Measurements from ENCODE around the gene FAT1.
"Not testable (repeated sequence)": the region's sequence is repeated elsewhere in the genome, so short reads cannot be mapped to it uniquely, and the experiment has no call there.

The FAT1 gene

DNA sequence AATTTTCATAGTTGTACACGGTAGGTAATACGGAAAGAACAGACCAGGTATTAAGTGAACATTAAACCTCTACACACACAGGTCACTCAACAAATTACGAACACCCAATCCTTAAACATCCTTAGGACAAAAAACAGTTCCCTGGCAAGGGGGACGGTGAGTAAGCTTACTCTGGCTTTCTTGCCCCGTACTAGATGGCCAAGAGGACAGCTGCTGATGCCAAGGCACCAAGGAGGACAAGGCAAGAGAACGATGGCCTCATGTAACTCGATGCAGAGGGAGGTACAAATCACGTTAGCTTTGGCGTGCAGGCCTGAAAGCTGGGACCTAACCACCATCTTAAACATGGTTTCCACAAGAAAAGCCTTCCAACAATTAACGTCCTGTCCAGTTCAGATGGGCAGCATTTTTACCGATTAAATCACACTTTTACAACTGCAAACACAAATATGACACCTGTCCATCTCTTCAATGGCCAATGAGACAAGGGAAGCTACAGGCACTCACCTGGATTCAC lies 23.7 kb downstream of the FAT1 start:
- no peak for DNase-seq (ENCODE audit: low spot score)

DNA sequence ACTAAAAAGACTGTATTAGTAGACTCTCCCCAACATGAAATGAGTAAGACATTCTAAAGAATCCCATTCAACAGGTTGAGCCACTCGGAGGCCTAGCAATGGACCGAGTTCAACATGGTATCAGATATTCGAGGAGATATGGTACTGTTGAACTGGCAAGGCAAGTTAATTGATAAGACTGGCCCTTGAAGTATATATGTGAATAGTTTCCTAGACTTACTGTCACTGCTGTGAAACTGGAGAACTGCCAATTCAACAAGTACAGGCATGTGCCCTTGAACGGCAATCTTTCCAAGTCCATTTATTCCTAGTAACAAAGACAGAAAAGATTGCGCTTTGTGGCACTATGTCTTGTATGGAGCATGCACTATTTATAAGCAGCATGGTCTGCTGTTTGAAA lies 24.4 kb downstream of the FAT1 start:
- no peak for DNase-seq (ENCODE audit: low spot score)

DNA sequence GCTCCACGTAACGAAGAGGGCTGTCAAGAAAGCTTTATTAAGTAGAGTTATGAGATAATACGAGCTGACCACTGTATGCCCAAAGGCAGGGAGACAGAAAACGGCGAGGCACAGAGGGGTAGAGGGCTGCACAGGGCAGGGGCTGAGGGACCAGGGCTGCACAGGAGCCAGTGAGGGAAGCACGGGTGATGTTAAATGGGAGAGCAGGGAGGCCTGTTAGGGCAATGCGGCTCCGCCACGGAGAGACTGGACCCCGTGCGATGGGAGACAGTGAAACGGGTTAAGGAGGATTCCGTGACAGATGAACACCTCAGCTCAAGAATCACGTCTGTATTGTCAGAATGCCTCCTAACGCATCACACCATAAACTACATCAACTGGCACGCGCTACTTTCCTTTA lies 25.1 kb downstream of the FAT1 start:
- no peak for DNase-seq (ENCODE audit: low spot score)

DNA sequence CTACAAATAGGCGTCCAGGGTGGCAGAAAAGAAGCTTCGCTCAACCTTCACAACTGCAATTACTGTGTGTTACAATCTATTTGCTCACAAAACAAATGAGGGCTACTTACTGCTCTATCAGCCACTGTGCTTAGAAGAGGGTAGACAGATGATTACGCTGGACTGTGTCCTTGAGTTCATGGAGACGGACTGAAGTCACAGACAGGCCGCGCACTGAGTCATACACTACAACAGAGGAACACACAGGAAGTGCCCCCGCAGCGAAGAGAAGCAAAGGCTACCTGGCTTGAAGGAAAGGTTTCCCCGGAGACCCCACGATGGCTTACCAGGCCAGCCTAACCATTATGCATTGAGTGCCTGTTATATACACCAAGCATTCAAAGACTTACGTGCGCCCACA lies 25.6 kb downstream of the FAT1 start:
- no peak for DNase-seq (ENCODE audit: low spot score)

DNA sequence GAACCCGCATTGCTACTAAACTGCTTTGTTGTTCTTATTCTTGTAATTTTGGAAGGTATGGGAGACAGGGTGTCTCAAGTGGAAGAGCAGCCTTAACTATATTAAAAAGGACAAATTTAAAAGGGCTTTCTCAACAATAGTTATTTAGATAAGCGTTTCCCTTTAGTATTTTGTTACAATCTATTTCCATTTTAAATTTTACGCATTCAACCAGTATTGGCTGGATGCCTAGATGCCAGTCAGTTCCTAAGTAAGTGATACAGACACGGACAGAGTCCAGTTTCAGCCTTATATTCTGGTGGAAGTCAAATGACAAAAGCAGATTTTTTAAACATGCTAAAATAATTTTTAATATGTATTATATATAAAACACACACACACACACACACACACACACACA lies 28.3 kb downstream of the FAT1 start:
- no peak for DNase-seq (ENCODE audit: low spot score)

DNA sequence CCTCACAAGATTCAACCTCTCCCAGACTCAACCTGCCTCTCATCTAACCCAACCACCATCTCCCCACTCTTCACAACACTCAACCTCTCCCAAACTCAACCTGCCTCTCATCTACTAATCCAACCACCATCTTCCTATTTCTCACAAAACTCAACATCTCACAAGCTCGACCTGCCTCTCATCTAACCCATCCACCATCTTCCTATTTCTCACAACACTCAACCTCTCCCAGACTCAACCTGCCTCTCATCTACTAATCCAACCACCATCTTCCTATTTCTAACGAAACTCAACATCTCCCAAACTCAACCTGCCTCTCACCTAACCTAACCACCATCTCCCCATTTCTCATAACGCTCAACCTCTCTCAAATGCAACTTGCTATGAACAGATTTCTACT lies 29.8 kb downstream of the FAT1 start:
- DNase-seq (ENCODE audit: low spot score), result no peak

DNA sequence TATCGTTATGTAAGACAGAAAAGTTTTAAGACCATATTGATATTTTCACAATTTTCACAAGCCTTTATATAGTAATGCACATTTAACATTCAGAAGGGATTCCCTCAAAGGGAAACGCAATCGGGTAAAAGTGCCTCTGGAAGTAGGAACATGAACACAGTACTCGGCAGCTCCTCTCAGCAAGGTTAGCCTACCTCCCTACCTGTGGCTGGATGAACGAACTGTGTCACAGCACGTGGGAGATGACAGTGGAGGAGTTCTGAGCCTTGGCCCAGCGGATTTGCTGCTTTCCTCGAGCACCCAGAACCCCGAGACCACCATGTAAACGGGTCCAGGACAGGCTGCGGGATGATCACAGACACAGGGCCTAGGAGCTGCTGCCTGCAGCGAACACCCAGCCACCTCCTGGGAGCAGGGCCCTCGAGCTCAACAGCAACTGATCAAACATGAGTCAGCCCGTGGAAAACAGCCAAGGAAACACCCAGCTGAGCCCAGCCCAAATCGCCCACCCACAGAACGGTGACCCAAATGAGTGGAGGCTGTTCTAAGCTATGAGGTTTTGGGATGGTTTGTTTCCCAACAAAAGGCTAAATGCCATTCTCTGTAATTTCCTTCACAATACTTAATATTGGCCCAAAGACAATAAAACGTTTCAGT lies 30.4 kb downstream of the FAT1 start:
- no peak for DNase-seq (ENCODE audit: low spot score)

DNA sequence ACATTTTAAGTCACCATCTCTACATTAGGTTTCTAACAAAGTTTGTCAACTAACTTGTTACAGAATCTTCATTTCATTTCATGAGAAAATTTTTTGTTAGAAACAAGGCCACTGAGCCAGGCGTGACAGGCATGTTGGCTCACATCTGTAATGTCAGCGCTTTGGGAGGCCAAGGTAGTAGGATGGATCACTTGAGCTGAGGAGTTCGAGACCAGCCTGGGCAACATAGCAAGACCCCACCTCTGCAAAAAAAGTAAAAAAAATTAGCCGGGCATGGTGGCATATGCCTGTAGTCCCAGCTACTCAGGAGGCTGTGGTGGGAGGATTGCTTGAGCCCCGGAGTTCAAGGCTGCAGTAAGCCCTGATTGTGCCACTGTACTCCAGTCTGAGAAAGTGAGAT lies 32.3 kb downstream of the FAT1 start:
- no peak for DNase-seq (ENCODE audit: low spot score)

DNA sequence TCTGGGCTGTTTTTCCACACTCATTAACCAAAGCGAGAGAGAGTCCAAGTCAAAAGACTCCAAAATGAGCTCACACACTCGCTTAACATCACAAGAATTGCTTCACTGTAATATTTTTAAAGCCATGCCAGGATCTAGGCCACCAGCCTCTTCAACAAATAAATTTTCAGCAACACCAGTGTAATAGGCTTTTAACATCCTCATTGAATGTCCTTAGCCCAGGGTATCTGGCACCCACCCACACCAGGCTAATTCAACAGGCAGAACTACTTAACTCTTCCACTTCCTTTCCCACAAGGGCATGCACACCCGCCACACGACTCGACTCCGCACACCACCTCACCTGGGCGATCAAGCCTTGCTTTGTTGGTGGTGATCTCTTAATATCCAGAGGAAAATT lies 34.2 kb downstream of the FAT1 start:
- DNase-seq (ENCODE audit: low spot score), result no peak

DNA sequence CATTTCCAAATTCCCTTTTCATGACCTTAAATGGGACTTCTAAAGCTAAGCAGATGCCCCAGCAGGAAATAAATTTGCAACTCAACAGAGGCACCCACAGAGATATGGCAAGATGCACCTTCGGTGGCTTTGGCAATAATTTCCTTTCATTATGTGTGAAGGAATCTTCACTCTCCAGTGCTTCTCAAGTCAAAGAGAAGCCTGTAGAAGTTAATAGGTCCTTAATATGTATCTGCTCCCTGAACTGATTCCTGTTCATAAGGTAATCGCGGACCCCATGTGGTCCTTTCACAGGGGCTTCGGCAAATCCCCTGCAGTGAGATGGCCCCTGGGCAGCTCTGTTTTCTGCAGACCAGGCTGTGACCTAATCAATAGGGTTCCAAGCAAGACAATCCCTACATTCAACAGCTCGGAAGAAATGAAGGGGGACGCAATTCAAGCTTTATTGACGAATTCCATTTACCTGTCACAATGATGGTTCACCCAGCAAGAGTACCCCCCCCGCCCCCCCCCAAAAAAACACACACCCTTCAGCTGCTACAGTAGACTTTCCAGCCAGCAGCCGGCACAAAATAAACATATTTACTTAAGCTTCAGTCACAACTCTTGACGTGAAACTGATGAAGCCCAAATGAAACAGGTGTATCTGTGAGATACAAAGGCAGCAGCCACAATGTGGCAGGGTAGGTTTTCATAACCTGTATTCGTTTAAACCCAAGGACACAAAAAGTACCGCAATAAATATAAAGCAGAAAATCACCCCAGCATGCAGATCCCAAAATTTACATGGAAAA lies 35.3 kb downstream of the FAT1 start:
- DNase-seq (ENCODE audit: low spot score), result no peak

DNA sequence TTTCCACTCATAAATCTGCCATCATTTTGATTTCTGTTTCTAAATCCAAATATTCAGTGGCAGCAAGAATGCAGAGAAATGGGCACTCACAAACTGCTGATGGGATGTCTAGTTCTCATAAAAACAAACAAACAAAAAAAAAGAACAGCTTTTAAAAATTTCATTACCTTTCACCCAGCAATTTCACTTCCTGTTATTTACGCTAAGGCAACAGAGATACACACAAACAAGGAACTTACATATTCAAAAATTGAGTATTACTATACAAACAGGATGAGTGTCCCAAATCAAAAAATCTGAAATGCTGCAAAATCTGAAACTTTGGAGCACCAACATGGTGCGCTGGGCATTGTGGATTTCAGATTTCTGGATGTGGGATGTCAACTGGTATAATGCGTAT lies 36.4 kb downstream of the FAT1 start:
- no peak for DNase-seq (ENCODE audit: low spot score)

DNA sequence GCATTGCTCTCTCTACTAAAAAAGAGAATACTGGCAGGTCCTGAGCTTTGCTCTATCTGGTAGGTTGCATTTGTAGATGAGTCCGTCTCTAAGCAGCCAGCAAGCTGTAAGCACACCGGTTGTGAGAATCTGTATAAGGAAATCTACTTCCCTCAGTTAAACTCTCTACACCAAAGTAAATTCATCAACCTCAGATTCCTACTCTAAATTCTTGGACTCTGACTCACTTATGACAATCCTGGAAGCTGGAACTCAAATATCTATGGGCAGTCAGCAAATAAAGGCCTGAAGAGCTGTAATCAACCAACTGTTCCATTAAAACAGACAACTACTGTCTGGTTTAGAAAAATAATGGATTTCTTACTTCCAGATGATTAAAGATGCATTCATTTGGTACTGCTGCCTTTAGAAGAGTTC lies 37.9 kb downstream of the FAT1 start:
- DNase-seq (ENCODE audit: low spot score), result no peak

DNA sequence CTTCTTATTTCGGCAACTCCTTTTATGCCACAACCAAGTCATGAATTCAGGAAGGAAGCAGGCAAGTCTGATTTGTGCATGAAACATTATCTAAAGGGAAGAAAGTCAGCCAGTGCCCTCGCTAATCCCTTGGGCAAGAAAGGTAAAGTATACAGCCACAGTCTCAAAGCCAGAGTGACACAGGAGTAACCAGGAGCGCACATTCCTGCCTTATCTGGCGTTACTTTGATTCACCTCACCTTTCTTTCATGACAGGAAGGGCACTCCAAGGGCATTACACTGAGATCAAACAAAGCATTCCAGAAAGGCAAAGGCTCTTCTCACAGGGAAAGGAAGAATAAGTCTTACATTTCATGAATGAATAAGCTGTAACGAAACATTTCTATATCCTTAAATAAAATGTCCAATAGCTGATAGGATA lies 38.8 kb downstream of the FAT1 start:
- DNase-seq (ENCODE audit: low spot score), result no peak

DNA sequence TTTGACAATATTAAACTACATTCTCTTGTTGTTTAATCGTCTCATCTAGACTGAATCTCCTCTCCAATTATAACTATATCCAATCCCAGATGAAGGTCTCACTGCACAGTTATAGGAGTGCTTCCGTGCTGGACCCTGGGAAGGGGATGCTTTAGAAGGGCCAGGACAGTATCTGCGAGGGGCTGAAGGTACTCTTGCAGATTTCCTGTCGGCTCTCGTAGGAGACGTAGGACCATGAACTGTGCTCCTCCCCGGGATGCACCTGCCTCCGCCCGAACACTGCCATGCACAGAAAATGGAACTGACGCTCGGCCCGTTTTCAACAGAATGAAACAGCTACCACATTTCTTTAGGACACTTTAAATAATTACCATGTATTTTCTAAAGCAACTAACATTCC lies 39.4 kb downstream of the FAT1 start:
- DNase-seq (ENCODE audit: low spot score), result no peak

DNA sequence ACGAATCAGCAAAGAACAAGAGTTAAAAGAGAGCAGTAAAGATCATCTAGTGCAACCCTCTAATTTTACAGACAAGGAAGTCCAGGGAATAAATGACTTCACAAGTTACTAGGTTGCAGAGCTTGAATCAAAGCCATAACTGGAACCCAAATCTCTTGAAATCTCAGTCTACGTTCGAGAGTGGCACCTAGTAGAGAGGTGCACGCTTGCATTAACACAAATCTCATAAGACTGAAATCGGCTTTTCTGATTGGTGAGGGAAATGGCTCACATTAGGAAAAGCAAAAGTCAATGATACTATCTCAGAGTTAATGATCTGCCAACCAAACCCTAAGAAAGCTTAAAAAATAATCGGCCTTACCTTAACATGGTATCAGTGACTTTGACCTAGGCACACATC lies 43.0 kb downstream of the FAT1 start:
- no peak for DNase-seq (ENCODE audit: low spot score)

DNA sequence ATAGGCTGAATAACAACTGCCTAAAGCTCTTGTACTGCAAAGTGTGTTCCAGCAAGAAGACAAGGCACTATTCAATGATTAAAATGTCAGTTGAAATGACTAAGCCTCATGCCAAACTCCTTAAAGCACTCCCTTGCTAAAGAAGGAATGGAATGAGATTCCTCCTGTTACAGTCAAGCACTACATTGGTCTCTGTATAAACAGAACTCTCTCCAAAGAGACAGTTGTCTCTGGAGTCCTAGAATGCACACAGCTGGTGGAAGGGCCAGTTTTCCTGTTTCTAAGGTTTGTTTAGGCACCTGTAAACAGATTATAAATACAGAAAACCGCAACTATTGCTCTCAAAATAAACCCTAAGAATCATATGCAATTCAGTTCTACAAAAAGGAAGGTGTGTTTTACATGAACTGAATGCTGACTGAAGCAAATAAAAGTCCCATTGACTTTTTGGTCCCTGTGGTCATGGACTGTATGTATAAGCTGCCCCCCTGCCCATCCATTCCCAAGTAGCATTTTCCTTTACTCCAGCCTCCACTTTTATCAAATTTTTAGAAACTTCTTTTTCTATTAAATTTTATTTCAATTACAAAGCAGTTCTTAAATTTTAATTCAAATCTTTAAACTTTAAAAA lies 47.0 kb downstream of the FAT1 start:
- no peak for DNase-seq (ENCODE audit: low spot score)

DNA sequence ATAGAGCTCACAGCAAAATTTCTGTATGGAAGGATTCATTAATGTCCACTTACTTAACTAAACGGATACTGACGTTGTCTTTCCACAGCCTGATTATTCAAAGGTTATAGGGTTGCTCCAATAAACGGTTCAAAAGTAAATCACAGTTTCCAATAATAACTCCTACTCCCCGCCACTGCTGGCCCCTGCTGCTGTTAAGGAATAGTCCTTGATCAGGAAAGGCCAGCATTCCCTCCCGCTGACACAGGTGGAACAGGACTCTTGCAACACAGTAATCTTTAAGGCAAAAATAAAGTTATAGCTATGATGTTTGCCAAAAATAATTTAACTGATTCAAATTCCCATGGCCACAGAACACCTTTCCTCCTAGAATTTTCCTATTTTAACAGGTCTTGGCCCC lies 53.9 kb downstream of the FAT1 start:
- DNase-seq (ENCODE audit: low spot score), result no peak

DNA sequence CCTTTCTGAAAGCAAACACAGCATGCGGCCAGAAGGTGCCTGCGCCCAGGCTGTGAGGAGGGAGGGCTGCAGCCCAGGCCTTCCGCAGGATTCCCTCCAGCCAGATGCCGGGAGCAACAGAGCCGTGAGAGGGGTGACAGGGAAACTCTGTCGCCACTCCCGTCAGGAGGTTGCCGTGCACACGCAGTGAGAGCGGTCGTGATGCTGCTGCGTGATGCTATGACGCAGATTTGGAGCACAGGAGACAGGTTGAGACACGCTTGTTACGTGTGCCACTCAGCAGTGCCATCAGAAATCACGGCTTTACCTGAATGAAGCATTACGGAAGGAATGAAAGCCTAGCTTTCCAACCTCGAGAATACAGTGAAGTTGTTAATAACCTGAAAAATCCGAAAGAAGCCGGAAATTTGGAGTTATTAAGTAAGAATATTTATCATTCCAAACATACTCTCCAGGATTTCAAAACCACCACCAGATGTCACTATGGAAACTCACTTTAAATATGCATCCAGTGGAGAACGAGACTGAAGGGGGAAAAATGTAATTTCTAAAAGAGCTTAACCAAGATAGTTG lies 54.4 kb downstream of the FAT1 start:
- DNase-seq (ENCODE audit: low spot score), result no peak

DNA sequence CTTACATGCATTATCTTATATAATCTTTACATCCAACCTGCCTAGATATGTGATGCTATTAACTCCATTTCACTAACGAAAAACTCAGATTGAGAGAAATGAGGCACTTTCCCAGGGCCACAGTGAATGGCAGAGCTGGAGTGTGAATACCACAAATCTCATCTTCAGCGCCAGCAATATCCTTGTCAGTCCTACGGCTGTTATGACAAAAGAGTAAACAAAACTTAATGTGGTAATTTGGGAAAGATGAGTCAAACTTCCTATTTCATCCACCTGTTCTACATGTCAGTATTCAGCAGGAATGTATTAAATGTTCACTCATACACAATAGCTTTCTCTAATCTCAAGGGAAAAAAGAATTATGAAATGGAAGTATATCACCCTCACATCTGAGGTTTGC lies 56.9 kb downstream of the FAT1 start:
- no peak for DNase-seq (ENCODE audit: low spot score)

DNA sequence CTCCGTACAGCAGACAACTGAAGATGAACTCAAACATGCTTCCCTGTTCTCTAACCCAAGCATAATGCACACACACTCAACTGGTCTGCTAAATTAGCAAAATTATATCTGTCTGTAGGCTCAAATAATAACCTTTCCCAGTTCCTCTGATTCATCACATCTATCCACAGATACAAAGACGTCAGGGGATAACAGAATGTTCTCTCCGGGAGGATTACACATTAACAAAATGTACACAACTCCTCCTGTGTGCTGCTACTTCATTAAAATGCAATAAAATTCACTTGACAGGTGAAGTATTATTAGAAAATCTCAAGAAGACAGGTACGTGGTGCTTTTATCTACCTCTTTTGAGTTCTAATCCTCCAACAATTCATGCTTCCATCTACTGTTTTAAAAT lies 57.4 kb downstream of the FAT1 start:
- no peak for DNase-seq (ENCODE audit: low spot score)

DNA sequence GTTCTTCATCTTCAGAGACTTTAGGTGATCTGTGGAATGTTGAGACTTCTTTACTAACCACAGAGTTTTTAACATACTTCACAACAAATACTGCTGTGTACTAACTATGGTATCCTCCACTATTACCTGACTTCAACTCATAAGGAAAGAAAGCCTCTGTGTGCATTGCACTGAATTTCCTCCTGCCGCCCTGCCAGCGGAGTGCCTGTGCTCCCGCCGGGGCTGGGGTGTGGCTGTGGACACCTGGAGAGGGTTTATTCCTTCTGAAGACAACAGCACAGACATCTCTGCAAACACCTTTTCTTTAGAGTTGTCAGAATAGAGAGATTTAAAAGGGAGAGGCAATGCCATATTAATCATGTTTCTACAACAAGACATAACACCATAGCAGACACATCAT lies 63.3 kb downstream of the FAT1 start:
- no peak for DNase-seq (ENCODE audit: low spot score)

DNA sequence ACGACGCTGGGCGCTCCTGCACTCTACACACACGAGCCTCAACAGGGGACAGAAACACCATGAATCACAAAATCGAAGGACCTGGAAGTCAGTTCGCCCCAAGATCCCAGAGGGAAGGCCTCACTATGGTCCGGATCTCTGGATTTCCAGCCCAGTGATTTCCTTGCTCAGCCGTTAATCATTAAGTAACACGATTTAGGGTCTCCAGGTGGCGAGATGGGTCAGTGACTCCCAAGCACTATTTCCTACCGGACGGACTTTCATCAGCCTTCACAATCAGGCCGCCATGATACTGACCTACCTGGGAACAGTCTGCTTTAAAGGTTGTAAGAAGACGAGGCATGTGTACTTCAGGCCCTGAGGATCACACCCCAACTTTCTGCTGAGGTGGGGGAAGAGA lies 63.7 kb downstream of the FAT1 start:
- no peak for DNase-seq (ENCODE audit: low spot score)

DNA sequence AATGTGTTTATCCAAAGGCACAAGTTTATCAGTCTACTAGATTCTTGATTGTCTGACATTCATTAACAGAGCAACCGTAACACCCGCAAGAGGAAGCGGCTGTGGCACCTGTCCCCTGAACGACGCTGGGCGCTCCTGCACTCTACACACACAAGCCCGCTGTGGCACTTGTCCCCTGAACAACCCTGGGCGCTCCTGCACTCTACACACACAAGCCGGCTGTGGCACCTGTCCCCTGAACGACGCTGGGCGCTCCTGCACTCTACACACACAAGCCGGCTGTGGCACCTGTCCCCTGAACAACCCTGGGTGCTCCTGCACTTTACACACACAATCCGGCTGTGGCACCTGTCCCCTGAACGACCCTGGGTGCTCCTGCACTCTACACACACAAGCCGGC lies 64.2 kb downstream of the FAT1 start:
- not testable (repeated sequence) for DNase-seq (ENCODE audit: low spot score)

Measured in activated CD4-positive, alpha-beta T cell treated with anti-CD3 and anti-CD28 coated beads, Interleukin-2, Interleukin-4, amounts not matched to agents 100 ng/mL and 50 ng/mL, durations not matched to agents 16 hours and 8 hours (primary cell).